Activated CD4-positive, alpha-beta T cell treated with anti-CD3 and anti-CD28 coated beads, Interleukin-2, amount 10 ng/mL, durations not matched to agents 7 days and 5 days (primary cell): Measurements from ENCODE around the gene DOC2B. TPM values are rescaled to one million over a fixed set of nuclear protein-coding genes. Genes with fewer than 3 reads are reported as not detected.
"Not testable (repeated sequence)": the region's sequence is repeated elsewhere in the genome, so short reads cannot be mapped to it uniquely, and the experiment has no call there.

Experiments
- CTCF ChIA-PET: fragments of 350-600 bp; sonication (Branson Sonifier 250); formaldehyde crosslinking; loops from one replicate; lab custom pipeline; 2021; ENCODE audit warnings: antibody characterized with exemption; lab: Charles Lee
- POLR2A ChIA-PET: fragments of 350-600 bp; sonication (Branson Sonifier 250); formaldehyde crosslinking; loops from one replicate; lab custom pipeline; 2021; ENCODE audit warnings: antibody characterized with exemption; lab: Charles Lee
- DNase-seq: peaks from one replicate; pipeline ENCODE4 v3.0.0-alpha.2; 2020
- H3K27ac Mint-ChIP-seq: one replicate; pipeline ENCODE4 v1.8.0; 2021; ENCODE audit warnings: mild to moderate bottlenecking, moderate library complexity, mixed read lengths
- H3K27me3 Mint-ChIP-seq: one replicate; pipeline ENCODE4 v1.8.0; 2021; ENCODE audit warnings: mixed read lengths
- H3K36me3 Mint-ChIP-seq: one replicate; pipeline ENCODE4 v1.8.0; 2021; ENCODE audit warnings: low read depth, mixed read lengths
- H3K4me1 Mint-ChIP-seq: one replicate; pipeline ENCODE4 v1.8.0; 2021; ENCODE audit warnings: mixed read lengths
- H3K4me3 Mint-ChIP-seq: one replicate; pipeline ENCODE4 v1.8.0; 2021; ENCODE audit warnings: mild to moderate bottlenecking, moderate library complexity, mixed read lengths
- H3K9me3 Mint-ChIP-seq: one replicate; pipeline ENCODE4 v1.8.0; 2021; ENCODE audit warnings: mixed read lengths
- total RNA-seq, 2 experiments: library from RNA; stranded (reverse); gene quantifications; one replicate each; pipeline ENCODE4 v1.2.3, GENCODE V29; 2021

DOC2B gene
- not detected for total RNA-seq

DNA sequence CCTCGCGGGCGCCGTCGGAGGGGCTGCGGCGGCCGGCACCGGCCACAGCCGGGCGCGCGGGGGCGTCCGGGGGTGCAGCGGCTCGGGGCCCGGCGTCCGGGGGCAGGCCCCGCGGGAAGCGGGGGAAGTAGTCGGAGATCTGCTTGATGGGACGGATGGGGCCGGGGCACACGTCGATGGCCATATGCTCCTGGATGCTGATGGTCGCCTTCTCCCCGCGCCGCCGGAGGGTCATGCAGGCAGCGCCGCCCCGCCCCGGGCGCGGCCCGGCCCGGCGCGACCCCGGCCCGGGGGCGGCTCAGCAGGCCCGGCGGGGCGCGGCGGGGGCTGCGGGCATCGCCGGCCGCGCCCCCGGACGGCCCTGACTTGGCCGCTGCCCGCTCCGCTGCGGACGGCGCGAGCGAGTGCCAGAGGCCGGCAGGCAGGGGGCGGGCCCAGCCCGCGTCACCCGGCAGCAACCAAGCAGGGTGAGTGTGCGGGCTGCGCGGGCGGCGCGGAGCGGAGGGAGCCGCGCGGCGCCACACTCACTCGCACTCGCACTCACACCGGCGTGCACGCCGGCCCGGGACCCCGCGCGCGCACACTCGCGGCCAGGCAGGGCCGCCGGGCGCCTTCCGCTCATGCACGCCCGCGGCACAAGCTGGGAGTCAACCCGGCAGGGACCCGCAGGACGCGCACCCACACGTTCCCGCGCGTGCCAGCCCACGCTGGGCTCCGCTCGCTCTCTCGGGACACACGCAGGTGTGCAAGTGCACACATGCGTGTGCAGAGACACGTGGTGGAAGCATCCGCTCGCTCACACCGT, at the start of gene DOC2B:
TSS of gene DOC2B (minus strand) at position 406 of the 805 bp plus-strand sequence. CDS start at position 235, 171 bp downstream.
- no peak for DNase-seq
- H3K27me3 Mint-ChIP-seq: peaks cover 34% of the 10 kb centered on the region
- POLR2A ChIA-PET: no interaction called here

GRCh38 chr17:230395-230770, 48.9 kb upstream of the DOC2B start:
- Mint-ChIP-seq H3K27ac (no peak overlapping the region), H3K4me1 (no peaks in the 10 kb centered on the region), H3K4me3 (no peak overlapping the region), H3K27me3 (no peaks in the 10 kb centered on the region), H3K36me3 (no peaks in the 10 kb centered on the region), H3K9me3 (no peaks in the 10 kb centered on the region)
- ChIA-PET POLR2A (no interaction called here), CTCF (interaction anchor here (1.4 to 1.7 kb wide), 2 partner anchors 8 to 17 kb away, joined by 4 read pairs; no protein-coding TSS in a partner anchor)
- no peak for DNase-seq

More for the DNA sequence above, at the start of gene DOC2B:
- Mint-ChIP-seq H3K4me1 (peaks cover 7% of the 10 kb centered on the region), H3K36me3 (no peaks in the 10 kb centered on the region), H3K4me3 (peak within 1 kb of the TSS; percentile 32), H3K9me3 (no peaks in the 10 kb centered on the region), H3K27ac (no peak within 1 kb of the TSS)
- CTCF ChIA-PET: interaction anchor here (1.1 kb wide), 1 partner anchor 9 kb away, joined by 3 read pairs; no protein-coding TSS in a partner anchor

- POLR2A ChIA-PET: no interaction called here
Observed at GRCh38 chr17:229709-230394, 48.4 kb upstream of the DOC2B start.

GRCh38 chr17:228951-229708, 47.7 kb upstream of the DOC2B start:
- Mint-ChIP-seq H3K9me3 (no peaks in the 10 kb centered on the region), H3K27ac (no peak overlapping the region), H3K27me3 (no peaks in the 10 kb centered on the region), H3K4me3 (no peak overlapping the region), H3K4me1 (no peaks in the 10 kb centered on the region), H3K36me3 (no peaks in the 10 kb centered on the region)
- CTCF ChIA-PET: interaction anchor here (1.4 to 1.7 kb wide), 2 partner anchors 10 to 18 kb away, joined by 4 read pairs; no protein-coding TSS in a partner anchor
- POLR2A ChIA-PET: no interaction called here
- DNase-seq: no peak

More at GRCh38 chr17:229709-230394, 48.4 kb upstream of the DOC2B start:
- no peaks in the 10 kb centered on the region for H3K9me3 Mint-ChIP-seq
- H3K27ac Mint-ChIP-seq: no peak overlapping the region
- H3K27me3 Mint-ChIP-seq: no peaks in the 10 kb centered on the region
- H3K36me3 Mint-ChIP-seq: no peaks in the 10 kb centered on the region
- no peak overlapping the region for H3K4me3 Mint-ChIP-seq
- CTCF ChIA-PET: interaction anchor here (1.4 to 1.7 kb wide), 2 partner anchors 9 to 18 kb away, joined by 4 read pairs; no protein-coding TSS in a partner anchor
- H3K4me1 Mint-ChIP-seq: no peaks in the 10 kb centered on the region
- DNase-seq: no peak

- no peak for DNase-seq
- H3K27ac Mint-ChIP-seq: no peak overlapping the region
- H3K36me3 Mint-ChIP-seq: no peaks in the 10 kb centered on the region
- H3K9me3 Mint-ChIP-seq: no peaks in the 10 kb centered on the region
- CTCF ChIA-PET: no interaction called here
- POLR2A ChIA-PET: no interaction called here
- no peaks in the 10 kb centered on the region for H3K27me3 Mint-ChIP-seq
- no peaks in the 10 kb centered on the region for H3K4me1 Mint-ChIP-seq
- no peak overlapping the region for H3K4me3 Mint-ChIP-seq
Observed at GRCh38 chr17:227946-228615, 46.6 kb upstream of the DOC2B start.

DNA sequence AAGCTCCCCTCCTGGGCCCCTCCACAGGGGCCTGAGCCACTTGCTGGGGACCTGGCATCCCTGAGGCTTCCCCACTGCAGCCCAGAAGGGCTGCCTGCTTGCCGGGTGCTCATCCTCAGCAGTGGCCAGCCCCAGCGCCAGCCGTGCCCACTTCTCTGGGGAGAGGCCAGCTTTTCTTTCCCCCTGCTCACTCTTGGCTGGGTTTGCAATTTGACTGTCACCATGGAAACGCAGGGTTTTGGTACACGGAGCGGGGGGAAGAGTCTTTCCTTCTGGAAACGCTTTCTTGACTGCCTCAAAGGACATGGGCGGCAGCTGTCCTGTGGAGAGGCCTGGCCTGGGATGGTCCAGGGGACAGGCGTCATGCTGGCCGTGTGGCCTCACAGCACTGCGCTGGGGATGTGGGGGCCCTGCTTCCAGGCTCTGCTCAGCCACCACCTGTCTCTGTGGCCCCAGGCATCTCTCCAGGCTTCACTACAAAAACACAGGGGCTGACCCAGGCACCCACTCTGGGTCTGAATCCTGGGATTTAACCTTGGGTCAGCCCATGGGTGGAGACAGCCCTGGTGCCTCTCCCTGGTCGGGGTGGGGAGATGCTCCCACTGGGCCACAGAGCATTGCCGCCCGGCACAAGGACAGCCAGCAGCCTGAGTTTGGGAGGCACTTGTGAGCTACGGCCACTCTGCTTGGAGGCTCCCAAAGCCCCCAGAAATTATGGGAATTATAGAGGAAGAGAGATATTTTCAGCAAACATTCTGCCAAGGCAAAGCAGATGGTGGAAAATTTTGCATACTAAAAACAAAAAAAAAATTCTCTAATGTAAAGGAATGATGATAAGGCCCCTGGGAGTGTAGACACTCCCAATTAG, 45.9 kb upstream of the DOC2B start:
- DNase-seq: no peak
- H3K4me3 Mint-ChIP-seq: no peak overlapping the region
- H3K4me1 Mint-ChIP-seq: no peaks in the 10 kb centered on the region
- no peaks in the 10 kb centered on the region for H3K27me3 Mint-ChIP-seq
- ChIA-PET CTCF (interaction anchor here (0.5 kb wide), 1 partner anchor 532 kb away, joined by 3 read pairs; no protein-coding TSS in a partner anchor), POLR2A (no interaction called here)
- no peaks in the 10 kb centered on the region for H3K9me3 Mint-ChIP-seq
- no peaks in the 10 kb centered on the region for H3K36me3 Mint-ChIP-seq
- H3K27ac Mint-ChIP-seq: no peak overlapping the region

DNA sequence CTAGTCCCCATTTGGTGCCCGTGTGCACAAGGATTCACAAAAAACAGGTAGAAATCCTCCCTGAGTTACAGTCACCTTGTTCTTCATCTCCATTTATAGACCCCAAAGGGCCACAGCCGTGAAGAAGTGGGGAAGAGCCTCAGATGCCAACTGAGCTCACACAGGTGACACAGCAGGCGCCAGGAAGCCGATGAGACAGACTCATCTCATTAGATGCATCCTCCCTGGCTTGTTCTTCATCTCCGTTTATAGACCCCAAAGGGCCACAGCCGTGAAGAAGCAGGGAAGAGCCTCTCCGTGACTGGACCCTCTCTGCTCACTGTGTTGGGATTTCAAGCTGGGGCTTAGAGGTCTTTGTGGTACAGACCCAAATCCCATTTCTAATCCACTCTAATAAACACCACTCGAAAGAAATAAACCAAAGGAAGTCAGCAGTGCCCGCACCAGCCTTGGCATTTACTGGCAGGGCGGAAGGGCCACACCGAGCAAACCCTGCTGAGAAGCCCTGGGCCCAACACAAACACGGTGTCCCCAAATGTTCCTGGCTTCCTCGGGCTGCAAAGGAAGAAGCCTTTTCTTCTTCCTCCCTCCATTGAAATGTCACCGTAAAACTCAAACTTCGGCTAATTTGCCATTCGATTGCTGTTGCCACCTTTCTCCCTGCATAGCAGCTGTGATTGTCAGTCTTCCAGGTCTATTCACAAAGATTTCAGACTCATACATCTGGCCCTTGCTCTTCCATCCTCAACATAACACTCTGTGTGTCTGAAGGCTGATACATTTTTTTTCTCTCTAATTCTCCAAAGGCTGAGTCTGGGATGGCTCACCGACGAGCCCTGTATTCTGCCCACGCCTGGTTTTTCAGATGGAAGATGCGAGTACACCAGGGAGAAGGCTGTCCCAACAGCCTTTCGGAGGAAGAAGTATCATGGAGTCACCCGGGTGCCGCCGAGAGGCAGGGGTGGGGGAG, 44.9 kb upstream of the DOC2B start:
- Mint-ChIP-seq H3K4me3 (no peak overlapping the region), H3K27me3 (no peaks in the 10 kb centered on the region), H3K4me1 (no peaks in the 10 kb centered on the region), H3K9me3 (no peaks in the 10 kb centered on the region), H3K27ac (no peak overlapping the region), H3K36me3 (no peaks in the 10 kb centered on the region)
- DNase-seq: no peak
- ChIA-PET CTCF (interaction anchor here (0.5 kb wide), 1 partner anchor 533 kb away, joined by 3 read pairs; no protein-coding TSS in a partner anchor), POLR2A (no interaction called here)

- Mint-ChIP-seq H3K36me3 (no peaks in the 10 kb centered on the region), H3K4me1 (no peaks in the 10 kb centered on the region), H3K4me3 (no peak overlapping the region), H3K27ac (no peak overlapping the region), H3K27me3 (no peaks in the 10 kb centered on the region), H3K9me3 (no peaks in the 10 kb centered on the region)
- CTCF ChIA-PET: no interaction called here
- POLR2A ChIA-PET: no interaction called here
- no peak for DNase-seq
Observed at GRCh38 chr17:225551-225950, 44.1 kb upstream of the DOC2B start.

- H3K9me3 Mint-ChIP-seq, H3K36me3 Mint-ChIP-seq, CTCF ChIA-PET, DNase-seq, POLR2A ChIA-PET, H3K27me3 Mint-ChIP-seq, H3K4me1 Mint-ChIP-seq, H3K27ac Mint-ChIP-seq, H3K4me3 Mint-ChIP-seq: not testable (repeated sequence)
Observed at GRCh38 chr17:224576-224975, 43.1 kb upstream of the DOC2B start.

DNA sequence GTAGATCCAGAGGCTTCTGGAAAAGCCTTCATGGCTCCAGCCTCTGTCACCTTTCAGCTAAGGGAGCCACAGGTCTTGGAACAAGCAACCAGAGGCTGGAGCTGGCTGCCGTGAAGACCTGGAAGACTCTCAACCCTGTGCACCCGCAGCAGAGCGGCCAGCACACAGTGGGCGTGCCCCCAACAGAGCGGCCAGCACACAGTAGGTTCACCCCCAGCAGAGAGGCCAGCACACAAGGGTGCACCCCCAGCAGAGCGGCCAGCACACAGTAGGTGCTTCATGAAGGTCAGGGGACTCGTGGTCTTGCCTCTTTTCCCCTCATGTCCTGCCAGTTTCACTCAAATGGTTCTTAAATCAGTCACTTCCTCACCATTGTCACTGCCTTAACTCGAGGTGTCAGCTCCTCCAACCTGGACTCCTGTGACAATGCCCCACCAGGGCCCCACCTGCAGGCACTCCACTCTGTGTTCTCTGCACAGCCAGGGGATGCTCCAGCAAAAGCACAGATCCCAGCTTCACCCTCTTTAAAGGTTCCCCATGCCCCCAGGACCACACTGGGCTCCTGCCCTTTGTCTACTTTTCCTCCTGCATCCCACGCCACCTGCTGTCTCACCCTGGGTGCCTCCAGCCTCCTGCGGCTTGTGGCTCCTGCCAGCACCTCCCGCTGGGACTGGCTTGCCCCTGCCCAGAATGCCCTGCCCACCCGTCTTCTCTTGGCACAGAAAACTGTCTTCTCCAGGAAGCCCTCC, 42.4 kb upstream of the DOC2B start:
- no peaks in the 10 kb centered on the region for H3K36me3 Mint-ChIP-seq

More for the DNA sequence above, 42.4 kb upstream of the DOC2B start:
- DNase-seq: no peak
- POLR2A ChIA-PET: no interaction called here
- CTCF ChIA-PET: no interaction called here
- Mint-ChIP-seq H3K27me3 (no peaks in the 10 kb centered on the region), H3K27ac (no peak overlapping the region), H3K9me3 (no peaks in the 10 kb centered on the region), H3K4me1 (no peaks in the 10 kb centered on the region), H3K4me3 (no peak overlapping the region)
